Loucy (cell line): ENCODE measurements around the gene TOLLIP.

ENCODE experiments used
- H2AFZ ChIP-seq: fragments of 200-600 bp; sonication (generic); 2 replicates; pipeline ENCODE4 v1.6.0; 2016; ENCODE audit warnings: antibody characterized with exemption, mild to moderate bottlenecking, low read length, moderate library complexity
- H3F3A ChIP-seq: fragments of 200-600 bp; 2 replicates; pipeline ENCODE4 v1.6.0; 2016; ENCODE audit warnings: antibody characterized with exemption, low read depth, mild to moderate bottlenecking
- H3K27me3 ChIP-seq: fragments of 200-600 bp; sonication (generic); 2 replicates; pipeline ENCODE4 v1.6.1; 2014; ENCODE audit warnings: low read length, mild to moderate bottlenecking; ENCODE audit not compliant: insufficient read depth, poor library complexity, severe bottlenecking
- H3K36me3 ChIP-seq: fragments of 200-600 bp; sonication (generic); 2 replicates; pipeline ENCODE4 v1.6.1; 2016; ENCODE audit warnings: low read length; ENCODE audit not compliant: insufficient read depth
- H3K4me1 ChIP-seq: fragments of 200-600 bp; sonication (generic); 2 replicates; pipeline ENCODE4 v1.5.1; 2014; ENCODE audit warnings: low read length, mild to moderate bottlenecking; ENCODE audit not compliant: insufficient read depth, poor library complexity, severe bottlenecking
- H3K4me2 ChIP-seq: fragments of 200-600 bp; sonication (generic); 2 replicates; pipeline ENCODE4 v1.6.0; 2014; ENCODE audit warnings: antibody characterized with exemption, low read length, low read depth, mild to moderate bottlenecking; ENCODE audit not compliant: poor library complexity, severe bottlenecking
- H3K4me3 ChIP-seq: fragments of 200-600 bp; sonication (generic); 2 replicates; pipeline ENCODE4 v1.5.1; 2014; ENCODE audit warnings: low read length, mild to moderate bottlenecking, mixed read lengths; ENCODE audit not compliant: poor library complexity, severe bottlenecking
- H3K79me2 ChIP-seq: fragments of 200-600 bp; sonication (generic); 2 replicates; pipeline ENCODE4 v1.6.1; 2014; ENCODE audit warnings: low read length; ENCODE audit not compliant: insufficient read depth
- H3K9ac ChIP-seq: fragments of 200-600 bp; sonication (generic); 2 replicates; pipeline ENCODE4 v1.6.0; 2014; ENCODE audit warnings: mild to moderate bottlenecking, low read depth, low read length, moderate library complexity; ENCODE audit not compliant: poor library complexity, severe bottlenecking
- H3K9me2 ChIP-seq: fragments of 200-600 bp; sonication (generic); replicated peaks from 2 replicates; pipeline ENCODE4 v1.6.1; 2016; ENCODE audit warnings: low read depth, low read length, mixed read lengths
- H3K9me3 ChIP-seq: fragments of 200-600 bp; sonication (generic); 2 replicates; pipeline ENCODE4 v1.6.1; 2014; ENCODE audit warnings: mild to moderate bottlenecking, antibody characterized with exemption, low read length, low read depth; ENCODE audit not compliant: insufficient read depth
- H4K20me1 ChIP-seq: fragments of 200-600 bp; sonication (generic); 2 replicates; pipeline ENCODE4 v1.6.0; 2014; ENCODE audit warnings: antibody characterized with exemption, low read length, mild to moderate bottlenecking; ENCODE audit not compliant: insufficient read depth, poor library complexity, severe bottlenecking
- EZH2phosphoT487 ChIP-seq: fragments of 200-600 bp; IDR thresholded peaks from 2 replicates; pipeline ENCODE4 v1.6.1; 2018; ENCODE audit warnings: antibody characterized with exemption, mild to moderate bottlenecking, moderate library complexity, borderline replicate concordance
- TF ChIP-seq, protein P1 (sequence below): fragments of 200-600 bp; sonication (generic); conservative IDR thresholded peaks from 2 replicates; pipeline ENCODE4 v1.5.1; 2014; ENCODE audit warnings: mild to moderate bottlenecking, antibody characterized with exemption, low read length

TOLLIP gene

DNA sequence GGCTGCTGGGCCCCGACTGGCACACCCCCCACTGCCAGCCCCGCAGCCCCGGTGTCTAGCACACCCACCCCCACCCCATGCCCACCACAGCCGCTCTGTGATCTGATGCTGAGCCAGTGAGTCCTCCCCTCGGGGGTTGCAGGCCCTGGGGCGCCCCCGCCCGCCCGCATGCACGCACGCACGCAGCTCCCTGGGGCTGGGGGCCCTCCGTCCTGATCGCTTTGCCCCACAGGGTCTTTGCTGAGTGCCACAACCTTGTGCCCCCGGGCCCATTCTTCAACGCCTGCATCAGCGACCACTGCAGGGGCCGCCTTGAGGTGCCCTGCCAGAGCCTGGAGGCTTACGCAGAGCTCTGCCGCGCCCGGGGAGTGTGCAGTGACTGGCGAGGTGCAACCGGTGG, 54.3 kb downstream of the TOLLIP start:
- H3K4me1 ChIP-seq, result no peaks in the 10 kb centered on the region
- no peaks in the 10 kb centered on the region for H3K36me3 ChIP-seq
- no peak overlapping the region for H3K4me2 ChIP-seq
- H3F3A ChIP-seq, result no peaks in the 10 kb centered on the region
- H4K20me1 ChIP-seq, result no peaks in the 10 kb centered on the region
- no peak overlapping the region for H3K9ac ChIP-seq
- no peak overlapping the region for H2AFZ ChIP-seq
- H3K4me3 ChIP-seq, result no peak overlapping the region
- TF ChIP-seq, protein P1, sequence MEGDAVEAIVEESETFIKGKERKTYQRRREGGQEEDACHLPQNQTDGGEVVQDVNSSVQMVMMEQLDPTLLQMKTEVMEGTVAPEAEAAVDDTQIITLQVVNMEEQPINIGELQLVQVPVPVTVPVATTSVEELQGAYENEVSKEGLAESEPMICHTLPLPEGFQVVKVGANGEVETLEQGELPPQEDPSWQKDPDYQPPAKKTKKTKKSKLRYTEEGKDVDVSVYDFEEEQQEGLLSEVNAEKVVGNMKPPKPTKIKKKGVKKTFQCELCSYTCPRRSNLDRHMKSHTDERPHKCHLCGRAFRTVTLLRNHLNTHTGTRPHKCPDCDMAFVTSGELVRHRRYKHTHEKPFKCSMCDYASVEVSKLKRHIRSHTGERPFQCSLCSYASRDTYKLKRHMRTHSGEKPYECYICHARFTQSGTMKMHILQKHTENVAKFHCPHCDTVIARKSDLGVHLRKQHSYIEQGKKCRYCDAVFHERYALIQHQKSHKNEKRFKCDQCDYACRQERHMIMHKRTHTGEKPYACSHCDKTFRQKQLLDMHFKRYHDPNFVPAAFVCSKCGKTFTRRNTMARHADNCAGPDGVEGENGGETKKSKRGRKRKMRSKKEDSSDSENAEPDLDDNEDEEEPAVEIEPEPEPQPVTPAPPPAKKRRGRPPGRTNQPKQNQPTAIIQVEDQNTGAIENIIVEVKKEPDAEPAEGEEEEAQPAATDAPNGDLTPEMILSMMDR, result no peak
- TF ChIP-seq EZH2phosphoT487, result no peak
- H3K79me2 ChIP-seq, result no peaks in the 10 kb centered on the region
- H3K9me3 ChIP-seq, result peaks cover 4% of the 10 kb centered on the region; the same call in 1 of the 2 replicates
- no peaks in the 10 kb centered on the region for H3K27me3 ChIP-seq
- H3K9me2 ChIP-seq, result no peaks in the 10 kb centered on the region

DNA sequence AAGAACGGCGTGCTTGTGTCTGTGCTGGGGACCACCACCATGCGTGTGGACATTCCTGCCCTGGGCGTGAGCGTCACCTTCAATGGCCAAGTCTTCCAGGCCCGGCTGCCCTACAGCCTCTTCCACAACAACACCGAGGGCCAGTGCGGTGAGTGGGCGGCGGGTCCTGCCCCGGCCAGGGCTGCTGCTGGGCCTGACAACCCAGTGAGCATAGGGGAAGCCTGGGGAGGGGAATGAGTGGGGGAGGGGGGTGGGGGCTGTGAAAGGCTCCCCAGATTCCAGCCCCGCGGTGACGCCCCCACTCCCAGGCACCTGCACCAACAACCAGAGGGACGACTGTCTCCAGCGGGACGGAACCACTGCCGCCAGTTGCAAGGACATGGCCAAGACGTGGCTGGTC, 54.7 kb downstream of the TOLLIP start:
- Histone ChIP-seq H3K4me1 (no peaks in the 10 kb centered on the region), H3K4me2 (no peak overlapping the region), H3K9me2 (no peaks in the 10 kb centered on the region), H3K79me2 (no peaks in the 10 kb centered on the region), H3F3A (no peaks in the 10 kb centered on the region), H3K27me3 (no peaks in the 10 kb centered on the region), H3K9me3 (peaks cover 4% of the 10 kb centered on the region; the same call in 1 of the 2 replicates), H2AFZ (no peak overlapping the region), H4K20me1 (no peaks in the 10 kb centered on the region), H3K36me3 (no peaks in the 10 kb centered on the region), H3K9ac (no peak overlapping the region), H3K4me3 (no peak overlapping the region)
- TF ChIP-seq, protein P1, result no peak
- no peak for TF ChIP-seq EZH2phosphoT487

DNA sequence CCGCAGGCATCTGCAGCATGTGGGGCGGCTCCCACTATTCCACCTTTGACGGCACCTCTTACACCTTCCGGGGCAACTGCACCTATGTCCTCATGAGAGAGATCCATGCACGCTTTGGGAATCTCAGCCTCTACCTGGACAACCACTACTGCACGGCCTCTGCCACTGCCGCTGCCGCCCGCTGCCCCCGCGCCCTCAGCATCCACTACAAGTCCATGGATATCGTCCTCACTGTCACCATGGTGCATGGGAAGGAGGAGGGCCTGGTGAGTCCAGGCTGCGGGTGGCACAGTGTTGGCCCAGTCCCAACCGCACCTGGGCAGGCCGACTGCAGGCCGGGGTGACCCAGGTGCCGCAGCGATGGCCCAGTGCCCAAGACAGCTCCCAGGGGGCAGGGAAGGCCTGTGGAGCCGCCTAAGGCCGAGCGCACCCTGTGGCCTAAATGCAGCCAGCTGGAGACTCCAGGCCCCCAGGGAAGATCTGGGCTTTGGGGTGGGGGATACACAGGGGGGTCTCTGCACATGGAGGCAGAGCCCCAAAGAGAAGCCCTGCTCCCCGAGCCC, 55.3 kb downstream of the TOLLIP start:
- Histone ChIP-seq H3K9ac (no peak overlapping the region), H3K9me3 (peaks cover 4% of the 10 kb centered on the region; the same call in 1 of the 2 replicates), H3F3A (no peaks in the 10 kb centered on the region), H3K9me2 (no peaks in the 10 kb centered on the region), H3K79me2 (no peaks in the 10 kb centered on the region), H3K36me3 (no peaks in the 10 kb centered on the region), H2AFZ (no peak overlapping the region), H3K27me3 (no peaks in the 10 kb centered on the region), H4K20me1 (no peaks in the 10 kb centered on the region), H3K4me2 (no peak overlapping the region), H3K4me3 (no peak overlapping the region), H3K4me1 (no peaks in the 10 kb centered on the region)
- TF ChIP-seq, protein P1, result no peak
- TF ChIP-seq EZH2phosphoT487, result no peak
